IPS-NIHi11 (cell line): ENCODE data around the gene SUN2.
"Not testable (repeated sequence)": the region's sequence is repeated elsewhere in the genome, so short reads cannot be mapped to it uniquely, and the experiment has no call there.

Source experiments
- DNase-seq: peaks from one replicate; pipeline ENCODE4 v3.0.0; 2012; ENCODE audit warnings: mixed read lengths, low spot score

SUN2 gene

GRCh38 chr22:38755911-38756532 is at the start of gene SUN2:
TSS of gene SUN2 (minus strand) at chr22:38755998. CDS start at chr22:38752628, 3,370 bp downstream.
- DNase-seq: peak; percentile 98

- DNase-seq: not testable (repeated sequence)
Measured at GRCh38 chr22:38805041-38805593, 49.3 kb upstream of the SUN2 start.

- DNase-seq: peak; percentile 75
Measured at GRCh38 chr22:38802671-38803121, 46.9 kb upstream of the SUN2 start.

- DNase-seq: no peak
Measured at GRCh38 chr22:38799265-38800002, 43.6 kb upstream of the SUN2 start.

- DNase-seq: no peak
Measured at GRCh38 chr22:38798496-38798895, 42.7 kb upstream of the SUN2 start.

GRCh38 chr22:38796262-38796957 is 40.6 kb upstream of the SUN2 start:
- DNase-seq: no peak

GRCh38 chr22:38795569-38795968 is 39.8 kb upstream of the SUN2 start:
- DNase-seq: no peak

- peak; percentile 96 for DNase-seq
Measured at GRCh38 chr22:38793721-38794466, 38.1 kb upstream of the SUN2 start, which contains the start of gene DNAL4. TSS of gene DNAL4 (minus strand) at chr22:38794143. CDS start at chr22:38782731, 11,412 bp downstream.

GRCh38 chr22:38793317-38793716 is 37.5 kb upstream of the SUN2 start:
- DNase-seq: no peak

GRCh38 chr22:38792833-38793232 is 37.0 kb upstream of the SUN2 start:
- DNase-seq: no peak

GRCh38 chr22:38789606-38790005 is 33.8 kb upstream of the SUN2 start:
- no peak for DNase-seq

GRCh38 chr22:38788846-38789245 is 33.0 kb upstream of the SUN2 start:
- DNase-seq: no peak

GRCh38 chr22:38788021-38788816 is 32.4 kb upstream of the SUN2 start:
- DNase-seq: no peak

GRCh38 chr22:38786631-38787030 is 30.8 kb upstream of the SUN2 start:
- DNase-seq: no peak

- no peak for DNase-seq
Measured at GRCh38 chr22:38784856-38785255, 29.1 kb upstream of the SUN2 start.

GRCh38 chr22:38784035-38784434 is 28.2 kb upstream of the SUN2 start:
- no peak for DNase-seq

- no peak for DNase-seq
Measured at GRCh38 chr22:38783095-38783615, 27.4 kb upstream of the SUN2 start.

- peak; percentile 67 for DNase-seq
Measured at GRCh38 chr22:38782402-38783094, 26.8 kb upstream of the SUN2 start.

- no peak for DNase-seq
Measured at GRCh38 chr22:38781033-38781432, 25.2 kb upstream of the SUN2 start.

GRCh38 chr22:38777087-38777671 is 21.4 kb upstream of the SUN2 start:
- no peak for DNase-seq
